ENCODE measurements around the gene SLC22A16. TPM values are rescaled to one million over a fixed set of nuclear protein-coding genes. Genes with fewer than 3 reads are reported as not detected.

SLC22A16 gene
- total RNA-seq, 1 experiment from 2014 or later: not detected

- DNase-seq (ENCODE audit: low read depth): no peak
Observed at GRCh38 chr6:110456694-110457093, 19.7 kb downstream of the SLC22A16 start.

GRCh38 chr6:110449541-110449895 is 26.9 kb downstream of the SLC22A16 start:
- no peak for DNase-seq (ENCODE audit: low read depth)

GRCh38 chr6:110448846-110449540 is 27.4 kb downstream of the SLC22A16 start:
- no peak for DNase-seq (ENCODE audit: low read depth)

GRCh38 chr6:110447761-110448160 is 28.7 kb downstream of the SLC22A16 start:
- no peak for DNase-seq (ENCODE audit: low read depth)

DNA sequence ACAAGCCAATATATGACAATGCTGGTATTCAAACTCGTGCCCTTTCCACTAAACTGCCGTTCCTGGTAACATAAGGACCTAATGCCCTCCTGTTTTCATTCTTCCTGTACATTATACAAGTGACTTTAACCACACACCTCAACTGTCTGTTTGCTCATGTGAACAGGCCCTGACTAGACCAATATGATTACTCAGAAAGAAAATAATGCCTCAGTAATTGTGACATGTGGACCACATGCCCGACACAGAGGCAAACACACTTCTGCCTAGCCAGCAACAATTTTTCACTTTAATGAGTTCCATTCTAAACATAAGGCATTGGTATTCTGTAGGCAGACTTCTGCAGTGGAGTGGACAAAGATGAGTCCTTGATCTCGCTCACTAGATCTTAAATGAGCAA is 30.0 kb downstream of the SLC22A16 start:
- no peak for DNase-seq (ENCODE audit: low read depth)

DNA sequence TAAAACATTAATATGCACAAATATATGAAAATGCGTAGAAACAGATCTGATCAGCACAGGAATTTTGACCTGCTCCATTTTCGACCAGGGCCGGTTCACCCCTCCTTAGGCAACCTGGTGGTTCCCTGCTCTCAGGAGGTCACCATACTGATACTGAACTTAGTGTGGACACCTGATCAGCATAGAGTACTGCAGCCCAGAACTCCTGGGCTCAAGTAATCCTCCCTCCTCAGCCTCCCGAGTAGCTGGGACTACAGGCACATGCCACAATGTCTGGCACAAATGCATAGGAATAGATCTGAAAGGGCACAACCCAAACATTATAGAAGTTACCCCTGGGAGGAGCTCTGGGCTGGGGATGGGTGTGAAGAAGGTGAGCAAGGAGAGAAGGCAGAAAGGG is 36.4 kb downstream of the SLC22A16 start:
- DNase-seq (ENCODE audit: low read depth): no peak

GRCh38 chr6:110439356-110439755 is 37.1 kb downstream of the SLC22A16 start:
- DNase-seq (ENCODE audit: low read depth): no peak

- no peak for DNase-seq (ENCODE audit: low read depth)
Observed at GRCh38 chr6:110434961-110435602, 41.3 kb downstream of the SLC22A16 start.

DNA sequence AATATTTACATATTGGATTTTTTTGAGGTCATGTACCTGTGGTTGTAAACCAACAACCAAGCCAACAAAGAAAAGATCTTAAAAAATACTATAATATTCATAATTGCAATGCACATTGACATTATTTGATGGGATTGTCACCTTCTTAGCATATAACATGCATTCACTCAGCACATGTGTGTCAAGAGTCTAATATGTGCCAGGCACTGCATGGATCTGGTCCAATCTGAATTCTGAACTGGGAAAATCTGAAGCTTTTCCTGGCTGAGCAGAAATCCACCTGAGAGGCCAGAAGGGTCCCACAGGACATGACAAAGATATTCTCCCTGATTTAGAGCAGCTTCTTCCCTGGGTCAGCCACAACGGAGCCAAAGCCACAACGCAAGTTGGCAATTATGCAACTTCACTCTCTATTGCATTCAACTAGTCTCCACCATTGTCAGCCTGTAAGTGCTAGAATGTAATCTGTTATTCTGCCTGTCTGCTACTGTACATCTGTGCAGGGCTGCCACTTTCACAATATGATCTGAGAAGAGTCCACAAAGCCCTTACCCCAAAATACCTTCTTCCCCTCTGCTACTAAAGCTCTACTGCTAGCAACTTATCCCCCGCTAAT is 44.0 kb downstream of the SLC22A16 start:
- no peak for DNase-seq (ENCODE audit: low read depth)

DNA sequence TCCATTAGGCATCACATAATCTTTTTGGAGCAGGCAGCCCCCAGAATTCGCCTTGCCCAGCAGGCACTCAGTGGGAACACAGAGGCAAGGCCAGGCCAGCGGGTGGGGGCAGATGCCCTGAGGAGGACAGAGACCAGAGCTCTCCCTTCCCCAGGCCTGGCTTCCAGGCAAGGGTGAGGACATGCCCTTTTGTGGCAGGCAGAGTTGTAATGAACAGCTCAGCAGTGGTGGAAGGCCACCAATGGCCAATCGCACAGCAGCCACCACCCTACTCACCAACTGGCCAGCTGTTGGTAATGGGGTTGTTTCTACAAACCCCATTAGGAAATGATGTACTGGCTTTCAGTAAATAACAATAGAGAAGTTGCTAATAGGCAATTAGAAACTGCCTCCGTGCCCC is 45.7 kb downstream of the SLC22A16 start:
- no peak for DNase-seq (ENCODE audit: low read depth)

GRCh38 chr6:110430236-110430635 is 46.2 kb downstream of the SLC22A16 start:
- DNase-seq (ENCODE audit: low read depth): no peak

GRCh38 chr6:110428153-110428552 is 48.3 kb downstream of the SLC22A16 start:
- no peak for DNase-seq (ENCODE audit: low read depth)

GRCh38 chr6:110425816-110426215 is 50.6 kb downstream of the SLC22A16 start:
- no peak for DNase-seq (ENCODE audit: low read depth)

- DNase-seq (ENCODE audit: low read depth): no peak
Observed at GRCh38 chr6:110422444-110422822, 54.0 kb downstream of the SLC22A16 start.

GRCh38 chr6:110421749-110422443 is 54.5 kb downstream of the SLC22A16 start:
- no peak for DNase-seq (ENCODE audit: low read depth)

DNA sequence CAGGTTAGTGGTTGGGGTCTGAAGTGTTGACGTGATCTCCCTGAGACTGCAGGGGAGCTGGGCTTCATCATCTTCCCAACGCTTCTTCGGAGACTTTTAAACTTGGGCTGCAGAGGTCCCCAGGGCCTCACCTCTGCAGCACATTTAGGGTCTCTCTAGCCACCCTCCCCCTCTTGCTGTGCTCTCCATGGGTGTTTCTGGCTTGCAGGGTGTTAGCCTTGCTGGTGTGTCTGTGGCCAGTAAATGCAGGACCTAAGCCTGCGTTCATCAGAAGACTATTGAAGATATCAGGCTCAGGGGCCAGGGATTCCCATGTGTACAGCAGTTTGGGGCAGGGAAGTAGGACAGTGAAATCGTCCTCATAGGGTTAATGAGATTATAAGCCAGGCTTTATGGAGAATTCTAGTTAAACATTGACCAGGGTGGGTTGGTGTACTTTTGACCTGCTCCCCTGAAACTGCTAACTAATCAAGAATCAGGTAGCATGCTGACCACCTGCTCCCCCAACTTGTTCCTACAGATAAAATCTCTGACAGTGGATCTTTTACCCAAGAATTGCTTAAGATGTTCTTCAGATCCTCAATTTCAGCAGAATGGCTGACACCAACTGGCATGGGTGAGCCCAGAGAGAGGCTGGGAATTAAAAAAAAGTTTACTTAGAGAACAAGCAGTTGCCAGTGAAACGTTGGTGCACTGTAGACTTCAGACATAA is 57.2 kb downstream of the SLC22A16 start:
- DNase-seq (ENCODE audit: low read depth): no peak

- no peak for DNase-seq (ENCODE audit: low read depth)
Observed at GRCh38 chr6:110418594-110418993, 57.8 kb downstream of the SLC22A16 start.

DNA sequence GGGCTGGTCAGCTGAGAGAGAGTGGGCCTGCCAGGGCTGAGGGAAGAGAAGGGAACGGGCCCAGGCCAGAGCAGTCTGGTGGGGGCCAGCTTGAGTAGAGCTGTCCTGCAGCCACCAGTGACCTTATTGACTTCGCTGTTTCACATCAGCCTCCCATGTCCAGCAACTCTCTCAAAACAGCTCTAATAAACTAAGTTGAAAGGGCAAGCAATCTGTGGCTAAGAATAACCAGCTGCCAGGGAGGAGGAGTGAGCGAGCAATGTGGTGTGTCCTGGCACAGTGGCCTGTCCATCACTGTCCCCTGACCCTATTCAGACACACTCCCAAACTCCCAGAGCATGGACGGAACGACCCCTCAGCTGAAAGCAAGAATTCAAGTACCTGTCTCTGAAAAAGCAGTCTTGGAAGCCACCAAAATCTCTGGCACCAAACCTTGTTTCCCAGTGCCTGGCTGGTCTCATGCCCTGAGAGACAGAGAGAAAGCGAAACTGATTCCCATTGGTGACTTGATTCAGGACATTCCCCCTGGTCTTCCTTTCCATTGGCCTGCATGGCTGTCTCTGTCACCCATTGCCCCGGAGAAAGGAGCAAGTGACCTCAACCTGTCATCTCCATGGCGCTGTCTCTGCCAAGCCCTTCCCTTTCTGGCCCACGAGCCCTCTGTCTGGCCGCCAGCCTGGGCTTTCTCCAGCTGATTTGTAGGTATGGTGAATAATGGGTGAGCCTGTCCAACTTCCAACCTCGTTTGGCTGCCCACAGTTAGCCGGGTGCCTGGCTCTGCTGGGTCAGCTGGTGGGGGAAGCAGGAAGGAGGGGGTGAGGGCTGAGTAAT is 61.1 kb downstream of the SLC22A16 start, which contains the start of gene DDO:
DDO (minus strand) TSS at position 490 of the 831 bp plus-strand sequence. CDS start 2,113 bp downstream, outside the sequence.
- DNase-seq (ENCODE audit: low read depth): peak; percentile 57

- no peak for DNase-seq (ENCODE audit: low read depth)
Observed at GRCh38 chr6:110414669-110415068, 61.7 kb downstream of the SLC22A16 start.

DNA sequence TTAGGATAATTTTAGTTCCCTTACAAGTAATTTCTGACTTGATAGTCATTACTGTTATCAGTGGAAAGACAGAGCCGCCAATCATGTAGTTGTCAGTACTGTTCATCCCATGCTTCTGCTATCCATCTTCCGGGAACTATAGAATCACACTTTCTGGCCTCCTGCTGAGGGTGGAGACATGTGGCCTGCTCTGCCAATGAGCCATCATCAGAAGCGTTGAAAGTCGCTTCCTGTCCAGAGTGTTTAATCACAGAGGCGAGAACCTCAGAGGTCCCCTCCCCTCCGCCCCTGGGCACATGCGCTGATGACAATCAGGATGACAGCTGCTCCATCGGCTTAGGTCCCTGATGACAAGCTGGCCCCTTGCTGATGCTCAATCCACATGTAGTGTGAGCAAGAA is 64.1 kb downstream of the SLC22A16 start:
- no peak for DNase-seq (ENCODE audit: low read depth)

DNA sequence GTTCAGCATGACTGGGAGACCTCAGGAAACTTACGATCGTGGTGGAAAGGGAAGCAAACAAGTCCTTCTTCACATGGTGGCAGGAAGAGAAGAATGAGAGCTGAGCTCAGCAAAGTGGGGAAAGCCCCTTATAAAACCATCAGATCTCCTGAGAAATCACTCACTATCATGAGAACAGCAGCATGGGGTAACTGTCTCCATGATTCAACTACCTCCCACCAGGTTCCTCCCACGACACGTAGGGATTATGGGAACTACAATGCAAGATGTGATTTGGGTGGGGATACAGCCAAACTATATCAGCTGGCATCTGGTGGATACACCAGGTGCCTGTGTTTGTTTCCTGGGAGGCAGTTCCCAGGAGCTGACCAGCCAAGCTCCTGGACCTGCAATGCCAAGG is 65.9 kb downstream of the SLC22A16 start:
- no peak for DNase-seq (ENCODE audit: low read depth)
